Lung (tissue), 12 donors: ENCODE results near the gene BARX1. TPM values are rescaled to one million over a fixed set of nuclear protein-coding genes. Genes with fewer than 3 reads are reported as not detected.

ENCODE experiments used
- ATAC-seq: fragments of 200-7000 bp; cut with Tn5 transposase; one replicate; pipeline ENCODE4 v1.9.1; 2020; ENCODE audit warnings: moderate number of reproducible peaks; ENCODE audit not compliant: insufficient read depth, low FRiP score
- DNase-seq, 3 donors: peaks; one replicate each; pipeline ENCODE4 v3.0.0-alpha.2; 2013 to 2017
- H3K27ac ChIP-seq, 2 donors: one replicate each; pipeline ENCODE4 v1.5.1; 2013; ENCODE audit warnings: mild to moderate bottlenecking in 2 of 2, moderate library complexity in 2 of 2, control low read depth in 1 of 2, inconsistent platforms in 1 of 2, low read depth in 1 of 2, low read length in 1 of 2
- H3K27me3 ChIP-seq, 3 donors: one replicate each; pipeline ENCODE4 v1.5.1; 2013; ENCODE audit warnings: low read length in 2 of 3; ENCODE audit not compliant: control insufficient read depth in 3 of 3, insufficient read depth in 3 of 3
- H3K36me3 ChIP-seq, 4 donors: one replicate each; pipeline ENCODE4 v1.5.1; 2013; ENCODE audit warnings: low read length in 4 of 4, mild to moderate bottlenecking in 1 of 4, moderate library complexity in 1 of 4; ENCODE audit not compliant: control insufficient read depth in 4 of 4, insufficient read depth in 4 of 4
- H3K4me1 ChIP-seq, 5 donors: one replicate each; pipeline ENCODE4 v1.5.1; 2013; ENCODE audit warnings: low read length in 5 of 5, mild to moderate bottlenecking in 2 of 5, moderate library complexity in 1 of 5; ENCODE audit not compliant: control insufficient read depth in 5 of 5, insufficient read depth in 5 of 5
- H3K4me3 ChIP-seq: one replicate; pipeline ENCODE4 v1.5.1; 2013; ENCODE audit warnings: mild to moderate bottlenecking, control low read depth, moderate library complexity
- H3K9ac ChIP-seq, 2 donors: one replicate each; pipeline ENCODE4 v1.5.1; 2013; ENCODE audit warnings: low read length in 2 of 2, control low read depth in 1 of 2; ENCODE audit not compliant: insufficient read depth in 1 of 2
- H3K9me3 ChIP-seq, 4 donors: one replicate each; pipeline ENCODE4 v1.5.1; 2013; ENCODE audit warnings: low read length in 3 of 4, mild to moderate bottlenecking in 1 of 4, moderate library complexity in 1 of 4; ENCODE audit not compliant: control insufficient read depth in 4 of 4, insufficient read depth in 3 of 4
- CTCF ChIP-seq: IDR thresholded peaks from 2 replicates; pipeline ENCODE4 v1.5.1; 2012; ENCODE audit warnings: mild to moderate bottlenecking; ENCODE audit errors: control extremely low read depth, extremely low read depth
- WGBS, 2 donors: extraction: QIAGEN DNeasy Blood & Tissue Kit; methylation state at CpG; one replicate each; pipeline ENCODE4 v1.1.7; 2013; 5-methylcytosine and 5-hydroxymethylcytosine counted together
- polyA plus RNA-seq, 2 donors: library from polyadenylated mRNA; stranded (reverse); fragments of 200-250 nt; gene quantifications; one replicate each; pipeline ENCODE4 v1.2.1, GENCODE V29; 2013
- total RNA-seq, 2 donors: library from RNA; depleted of rRNA in 1 of 2; stranded (reverse); fragments of >200 nt in 1 of 2; gene quantifications; one replicate each; pipeline ENCODE4 v1.2.1, GENCODE V29; 2014 to 2021
- donor health status: control.
- donor health status: control.
- donor health status: Bipolar disorder and iron deficiency.
- donor health status: healthy.
- donor health status: DM: yes; HTN: yes; CAD: no.

The BARX1 gene
- total and polyA plus RNA-seq, 4 donors = 0.08 to 0.09 TPM; not detected in 2

DNA sequence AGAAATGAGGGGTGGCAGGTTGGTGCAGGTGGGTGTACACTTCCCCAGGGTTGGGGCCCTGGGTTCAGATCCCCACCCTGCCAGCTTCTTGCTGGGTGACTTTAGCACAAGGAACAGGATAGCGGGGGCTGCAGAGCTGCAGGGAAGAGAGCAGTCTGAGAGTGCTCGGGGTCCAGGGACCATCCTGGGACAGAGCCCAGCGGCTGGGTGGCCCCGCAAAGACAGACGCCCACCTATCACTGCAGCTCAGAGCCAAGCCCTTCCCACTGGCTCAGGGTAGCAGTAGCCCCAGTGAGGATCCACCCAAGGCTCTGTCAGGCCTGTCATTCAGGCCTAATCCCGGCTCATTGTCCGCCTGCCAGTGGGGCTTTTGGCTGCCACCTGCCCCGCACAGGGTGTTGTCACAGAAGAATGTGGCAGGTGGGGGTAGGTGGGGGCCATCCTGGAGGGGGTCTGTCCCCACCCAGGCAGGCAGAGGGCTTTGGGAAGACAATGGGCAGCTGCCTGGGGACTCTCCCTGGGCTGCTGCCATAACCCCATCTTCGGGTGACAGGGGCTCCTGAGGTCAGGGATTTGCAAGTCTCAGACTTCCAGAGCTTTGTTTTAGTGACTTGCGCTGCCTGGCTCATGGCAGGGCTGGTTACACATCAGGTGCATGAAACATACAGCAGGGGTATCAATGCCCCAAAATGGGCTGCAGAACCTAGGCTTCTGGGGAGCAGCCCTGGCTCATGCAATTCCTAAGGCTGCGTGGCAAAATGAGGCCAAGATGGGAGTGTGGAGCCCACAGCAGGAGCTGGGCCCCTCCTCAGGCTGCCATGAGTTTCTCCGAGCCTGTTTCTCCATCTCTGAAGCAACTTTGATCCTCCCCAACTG is 52.1 kb downstream of the BARX1 start:
- 85 to 86% methylated on average over 12 of the region's 12 CpGs for WGBS, 2 donors
- DNase-seq = no peak

GRCh38 chr9:93902051-93902779 is 52.9 kb downstream of the BARX1 start:
- Histone ChIP-seq H3K9me3 (peaks cover 0 to 2% (median 0%) of the 10 kb centered on the region in 4 donors), H3K27ac (no peak overlapping the region), H3K9ac (no peak overlapping the region), H3K4me3 (no peak overlapping the region), H3K4me1 (no peaks in the 10 kb centered on the region), H3K27me3 (no peaks in the 10 kb centered on the region), H3K36me3 (no peaks in the 10 kb centered on the region)
- ATAC-seq (no peak), DNase-seq (no peak)
- TF ChIP-seq CTCF = no peak
- 89 to 96% methylated on average over 11 of the region's 11 CpGs for WGBS, 2 donors

More for the DNA sequence above, 52.1 kb downstream of the BARX1 start:
- Histone ChIP-seq H3K4me1 (no peaks in the 10 kb centered on the region), H3K27ac (no peak overlapping the region), H3K36me3 (no peaks in the 10 kb centered on the region), H3K9ac (no peak overlapping the region), H3K27me3 (no peaks in the 10 kb centered on the region), H3K4me3 (no peak overlapping the region), H3K9me3 (peaks cover 0 to 2% (median 0%) of the 10 kb centered on the region in 4 donors)
- no peak for TF ChIP-seq CTCF
- no peak for ATAC-seq

Other genes with a start within 250 kb of the BARX1 start
- 10 to 100 TPM; 11.1 to 26.0 TPM for gene PTPDC1, start 129.1 kb upstream of the BARX1 start, total RNA-seq
- 1 to 10 TPM; 3.1 to 4.0 TPM for gene PTPDC1, start 129.1 kb upstream of the BARX1 start, polyA plus RNA-seq